ENCODE results near the gene SEC23A. TPM values are rescaled to one million over a fixed set of nuclear protein-coding genes. Genes with fewer than 3 reads are reported as not detected.

The SEC23A gene
- total and polyA plus RNA-seq, 2 of the 13 experiments (the other 11 are each of a cell fraction or from before 2014, with no cell fraction given), result 403 to 887 TPM

GRCh38 chr14:39025810-39026627, 77.0 kb downstream of the SEC23A start (continued):
- peak; percentile 85; the same call in 1 of the 2 replicates for TF ChIP-seq CSRNP1 (CRISPR knock-in tag; IDR thresholded peaks at IDR 0.05)
- no peak for TF ChIP-seq ZNF720 (CRISPR knock-in tag; IDR thresholded peaks at IDR 0.05)
- TF ChIP-seq SRSF4 (IDR thresholded peaks at IDR 0.05; ENCODE audit: low read depth, low read length, poor library complexity, severe bottlenecking), result no peak
- TF ChIP-seq, protein P1, sequence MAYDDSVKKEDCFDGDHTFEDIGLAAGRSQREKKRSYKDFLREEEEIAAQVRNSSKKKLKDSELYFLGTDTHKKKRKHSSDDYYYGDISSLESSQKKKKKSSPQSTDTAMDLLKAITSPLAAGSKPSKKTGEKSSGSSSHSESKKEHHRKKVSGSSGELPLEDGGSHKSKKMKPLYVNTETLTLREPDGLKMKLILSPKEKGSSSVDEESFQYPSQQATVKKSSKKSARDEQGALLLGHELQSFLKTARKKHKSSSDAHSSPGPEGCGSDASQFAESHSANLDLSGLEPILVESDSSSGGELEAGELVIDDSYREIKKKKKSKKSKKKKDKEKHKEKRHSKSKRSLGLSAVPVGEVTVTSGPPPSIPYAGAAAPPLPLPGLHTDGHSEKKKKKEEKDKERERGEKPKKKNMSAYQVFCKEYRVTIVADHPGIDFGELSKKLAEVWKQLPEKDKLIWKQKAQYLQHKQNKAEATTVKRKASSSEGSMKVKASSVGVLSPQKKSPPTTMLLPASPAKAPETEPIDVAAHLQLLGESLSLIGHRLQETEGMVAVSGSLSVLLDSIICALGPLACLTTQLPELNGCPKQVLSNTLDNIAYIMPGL (CRISPR knock-in tag; IDR thresholded peaks at IDR 0.05; ENCODE audit: borderline replicate concordance in 1 of 2, low read depth in 1 of 2), result peak; percentile 61 to 78; a peak in 3 of 4 replicates
- TF ChIP-seq SSRP1 (CRISPR knock-in tag; IDR thresholded peaks at IDR 0.05), result peak; percentile 95
- peak; percentile 66 for TF ChIP-seq JUN (CRISPR knock-in tag; IDR thresholded peaks at IDR 0.05)
- peak; percentile 63; the same call in 1 of the 2 replicates for TF ChIP-seq ZBTB33 (CRISPR knock-in tag; IDR thresholded peaks at IDR 0.05)
- TF ChIP-seq, protein P2, sequence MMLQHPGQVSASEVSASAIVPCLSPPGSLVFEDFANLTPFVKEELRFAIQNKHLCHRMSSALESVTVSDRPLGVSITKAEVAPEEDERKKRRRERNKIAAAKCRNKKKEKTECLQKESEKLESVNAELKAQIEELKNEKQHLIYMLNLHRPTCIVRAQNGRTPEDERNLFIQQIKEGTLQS (CRISPR knock-in tag; IDR thresholded peaks at IDR 0.05), result no peak
- TF ChIP-seq ZNF841 (CRISPR knock-in tag; IDR thresholded peaks at IDR 0.05; ENCODE audit: borderline replicate concordance), result no peak
- no peak for TF ChIP-seq ZNF530 (CRISPR knock-in tag; IDR thresholded peaks at IDR 0.05; ENCODE audit: low read depth)
- TF ChIP-seq, protein P3, sequence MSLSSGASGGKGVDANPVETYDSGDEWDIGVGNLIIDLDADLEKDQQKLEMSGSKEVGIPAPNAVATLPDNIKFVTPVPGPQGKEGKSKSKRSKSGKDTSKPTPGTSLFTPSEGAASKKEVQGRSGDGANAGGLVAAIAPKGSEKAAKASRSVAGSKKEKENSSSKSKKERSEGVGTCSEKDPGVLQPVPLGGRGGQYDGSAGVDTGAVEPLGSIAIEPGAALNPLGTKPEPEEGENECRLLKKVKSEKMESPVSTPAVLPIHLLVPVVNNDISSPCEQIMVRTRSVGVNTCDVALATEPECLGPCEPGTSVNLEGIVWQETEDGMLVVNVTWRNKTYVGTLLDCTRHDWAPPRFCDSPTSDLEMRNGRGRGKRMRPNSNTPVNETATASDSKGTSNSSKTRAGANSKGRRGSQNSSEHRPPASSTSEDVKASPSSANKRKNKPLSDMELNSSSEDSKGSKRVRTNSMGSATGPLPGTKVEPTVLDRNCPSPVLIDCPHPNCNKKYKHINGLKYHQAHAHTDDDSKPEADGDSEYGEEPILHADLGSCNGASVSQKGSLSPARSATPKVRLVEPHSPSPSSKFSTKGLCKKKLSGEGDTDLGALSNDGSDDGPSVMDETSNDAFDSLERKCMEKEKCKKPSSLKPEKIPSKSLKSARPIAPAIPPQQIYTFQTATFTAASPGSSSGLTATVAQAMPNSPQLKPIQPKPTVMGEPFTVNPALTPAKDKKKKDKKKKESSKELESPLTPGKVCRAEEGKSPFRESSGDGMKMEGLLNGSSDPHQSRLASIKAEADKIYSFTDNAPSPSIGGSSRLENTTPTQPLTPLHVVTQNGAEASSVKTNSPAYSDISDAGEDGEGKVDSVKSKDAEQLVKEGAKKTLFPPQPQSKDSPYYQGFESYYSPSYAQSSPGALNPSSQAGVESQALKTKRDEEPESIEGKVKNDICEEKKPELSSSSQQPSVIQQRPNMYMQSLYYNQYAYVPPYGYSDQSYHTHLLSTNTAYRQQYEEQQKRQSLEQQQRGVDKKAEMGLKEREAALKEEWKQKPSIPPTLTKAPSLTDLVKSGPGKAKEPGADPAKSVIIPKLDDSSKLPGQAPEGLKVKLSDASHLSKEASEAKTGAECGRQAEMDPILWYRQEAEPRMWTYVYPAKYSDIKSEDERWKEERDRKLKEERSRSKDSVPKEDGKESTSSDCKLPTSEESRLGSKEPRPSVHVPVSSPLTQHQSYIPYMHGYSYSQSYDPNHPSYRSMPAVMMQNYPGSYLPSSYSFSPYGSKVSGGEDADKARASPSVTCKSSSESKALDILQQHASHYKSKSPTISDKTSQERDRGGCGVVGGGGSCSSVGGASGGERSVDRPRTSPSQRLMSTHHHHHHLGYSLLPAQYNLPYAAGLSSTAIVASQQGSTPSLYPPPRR (CRISPR knock-in tag; IDR thresholded peaks at IDR 0.05; ENCODE audit: borderline replicate concordance), result peak; percentile 100
- TF ChIP-seq ZMYM4 (CRISPR knock-in tag; IDR thresholded peaks at IDR 0.05), result peak; percentile 88
- no peak for TF ChIP-seq TEAD2 (CRISPR knock-in tag; IDR thresholded peaks at IDR 0.05)
- peak; percentile 98 for TF ChIP-seq TBX2 (CRISPR knock-in tag; IDR thresholded peaks at IDR 0.05; ENCODE audit: borderline replicate concordance)
- TF ChIP-seq ELF1 (CRISPR knock-in tag; IDR thresholded peaks at IDR 0.05), result peak; percentile 56; the same call in 1 of the 2 replicates
